Urinary bladder (tissue), 4 donors: ENCODE measurements around the gene MCC. TPM values are rescaled to one million over a fixed set of nuclear protein-coding genes. Genes with fewer than 3 reads are reported as not detected.

Experiments
- DNase-seq: peaks from one replicate; pipeline ENCODE4 v3.0.0-alpha.2; 2015; ENCODE audit errors: extremely low spot score
- H3K27ac ChIP-seq: one replicate; pipeline ENCODE4 v1.5.1; 2013; ENCODE audit warnings: low read depth, mild to moderate bottlenecking, moderate library complexity
- H3K36me3 ChIP-seq: one replicate; pipeline ENCODE4 v1.6.1; 2013; ENCODE audit warnings: mild to moderate bottlenecking, moderate library complexity; ENCODE audit not compliant: insufficient read depth
- H3K4me1 ChIP-seq: one replicate; pipeline ENCODE4 v1.6.1; 2013; ENCODE audit warnings: mild to moderate bottlenecking, moderate library complexity; ENCODE audit not compliant: insufficient read depth
- H3K4me3 ChIP-seq: one replicate; pipeline ENCODE4 v1.5.1; 2013; ENCODE audit warnings: low read depth, low read length
- WGBS: extraction: QIAGEN DNeasy Blood & Tissue Kit; methylation state at CpG from one replicate; pipeline ENCODE4 v1.1.7; 2013; 5-methylcytosine and 5-hydroxymethylcytosine counted together
- polyA plus RNA-seq: library from polyadenylated mRNA; stranded (reverse); fragments of 200-250 nt; gene quantifications from one replicate; pipeline ENCODE4 v1.2.3, GENCODE V29; 2013
- total RNA-seq: library from RNA; depleted of rRNA; stranded (reverse); fragments of >200 nt; gene quantifications from one replicate; pipeline ENCODE4 v1.2.3, GENCODE V29; 2014
- donor health status: healthy with polysubstance abuse.
- donor health status: healthy.

The MCC gene
- total RNA-seq (60.7 TPM), polyA plus RNA-seq (17.2 TPM)

DNA sequence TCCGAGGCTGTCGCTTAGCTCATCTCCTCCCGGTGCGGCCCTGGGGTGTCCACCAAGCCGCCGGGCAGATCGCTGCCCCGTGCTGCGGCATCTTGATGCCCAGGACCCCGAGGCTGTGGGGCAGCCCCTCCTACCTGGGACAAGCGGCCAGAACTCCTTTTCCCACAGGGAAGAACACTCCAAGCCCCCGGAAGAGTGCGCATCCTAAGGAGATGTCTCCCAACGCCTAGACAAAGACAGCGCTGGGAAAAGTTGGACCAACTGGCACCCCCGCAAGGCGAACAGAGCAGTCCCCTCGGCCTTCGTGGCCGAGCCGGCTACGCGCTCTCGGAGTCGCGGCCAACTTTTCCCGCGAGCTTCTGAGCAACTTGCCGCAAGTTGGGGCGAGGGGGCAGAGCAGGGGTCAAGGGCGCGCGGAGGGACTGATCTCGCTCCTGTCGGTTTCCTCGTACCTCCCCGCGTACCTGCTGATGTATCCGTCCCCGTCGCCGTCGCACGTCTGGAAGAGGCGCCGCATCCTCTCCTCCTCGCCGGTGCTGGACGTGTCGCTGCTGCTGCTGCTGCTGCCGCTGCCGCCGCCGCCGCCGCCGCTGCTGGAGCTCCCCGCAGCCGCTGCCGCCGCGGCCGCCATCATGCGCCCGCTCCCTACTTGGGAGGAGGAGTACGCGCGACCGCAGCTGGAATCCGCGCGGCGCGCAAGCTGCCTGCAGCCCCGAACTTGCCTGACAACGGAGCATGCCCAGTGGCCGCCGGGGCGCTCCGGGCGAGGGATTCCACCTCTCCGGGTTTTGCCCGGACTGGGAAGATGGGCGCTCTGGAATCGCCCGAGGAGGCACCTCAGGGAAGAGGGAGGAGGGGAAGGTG, at the start of gene MCC:
MCC (minus strand) TSS at position 673 of the 864 bp plus-strand sequence.
- Histone ChIP-seq H3K27ac (peak within 1 kb of the TSS; percentile 61), H3K4me1 (no peaks in the 10 kb centered on the region), H3K4me3 (peak within 1 kb of the TSS; percentile 66), H3K36me3 (no peaks in the 10 kb centered on the region)
- under 1% methylated on average over 86 of the region's 86 CpGs for WGBS
- DNase-seq, result no peak

DNA sequence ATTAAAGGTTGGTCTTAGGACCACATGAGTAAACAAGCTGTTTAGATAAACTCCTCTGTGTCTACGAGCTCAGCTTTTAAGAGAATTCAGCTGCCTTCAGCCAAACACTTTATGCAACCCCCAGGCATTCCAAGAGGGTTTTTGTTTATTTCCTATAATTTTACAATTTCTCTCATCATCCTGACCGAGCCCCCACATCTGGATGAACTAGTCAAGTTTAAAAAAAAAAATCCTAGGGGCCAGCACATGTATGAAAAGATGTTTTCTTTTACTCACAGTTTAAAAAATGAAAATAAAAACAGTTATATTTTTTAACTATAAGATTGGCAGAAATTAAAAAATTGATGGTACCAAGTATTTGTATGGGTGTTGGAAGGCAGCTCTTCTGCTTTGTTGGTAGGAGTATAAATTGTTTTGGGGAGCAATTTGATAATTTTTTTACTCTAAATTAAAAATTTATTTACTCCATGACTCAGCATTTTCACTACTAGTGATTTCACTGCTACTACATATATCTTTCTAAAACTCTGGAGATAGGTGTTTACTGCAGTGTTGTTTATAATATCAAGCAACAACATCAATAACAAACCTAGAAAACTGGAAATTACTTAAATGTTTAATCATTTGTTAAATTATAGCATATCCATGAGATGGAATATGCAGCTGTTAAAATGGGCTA, 43.4 kb upstream of the MCC start:
- Histone ChIP-seq H3K36me3 (no peaks in the 10 kb centered on the region), H3K27ac (no peak overlapping the region), H3K4me3 (no peak overlapping the region), H3K4me1 (no peaks in the 10 kb centered on the region)
- WGBS, result 91% methylated on average over 2 of the region's 2 CpGs
- DNase-seq, result no peak

DNA sequence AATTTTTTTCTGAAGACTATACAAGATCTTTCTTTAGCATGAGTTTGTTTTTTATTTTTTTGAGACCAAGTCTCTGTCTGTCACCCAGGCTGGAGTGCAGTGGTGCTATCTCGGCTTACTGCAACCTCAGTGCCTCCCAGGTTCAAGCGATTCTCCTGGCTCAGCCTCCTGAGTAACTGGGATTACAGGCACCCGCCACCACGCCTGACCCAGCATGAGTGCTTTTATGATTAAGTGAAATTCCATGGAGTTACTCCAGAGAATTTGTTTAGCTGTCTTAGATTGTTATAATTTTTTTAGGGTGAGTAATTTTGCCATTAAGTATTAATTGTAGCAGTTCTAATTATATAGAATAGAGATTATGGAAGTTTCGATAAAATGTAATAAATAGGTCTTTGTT, 39.5 kb upstream of the MCC start:
- no peak for DNase-seq
- 94% methylated on average over 5 of the region's 5 CpGs for WGBS

DNA sequence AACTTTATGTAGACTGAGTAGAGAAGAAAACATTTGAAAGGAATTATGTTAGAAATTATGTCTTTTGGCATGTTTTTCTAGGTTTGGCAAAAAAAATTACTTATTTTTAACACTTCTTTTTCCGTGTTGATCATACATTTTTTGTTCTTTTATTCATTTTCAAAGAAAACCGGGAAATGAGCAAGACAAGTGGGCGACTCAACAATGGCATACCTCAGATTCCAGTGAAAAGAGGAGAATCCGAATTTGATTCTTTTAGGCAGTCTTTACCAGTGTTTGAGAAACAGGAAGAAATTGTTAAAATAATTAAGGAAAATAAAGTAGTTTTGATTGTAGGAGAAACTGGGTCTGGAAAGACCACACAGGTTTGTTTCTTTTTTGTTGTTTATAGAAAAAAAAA, 38.2 kb upstream of the MCC start:
- 90% methylated on average over 4 of the region's 4 CpGs for WGBS
- Histone ChIP-seq H3K4me1 (no peaks in the 10 kb centered on the region), H3K4me3 (no peak overlapping the region), H3K27ac (no peak overlapping the region), H3K36me3 (no peaks in the 10 kb centered on the region)
- no peak for DNase-seq

More for the DNA sequence above, 39.5 kb upstream of the MCC start:
- Histone ChIP-seq H3K36me3 (no peaks in the 10 kb centered on the region), H3K4me1 (no peaks in the 10 kb centered on the region), H3K27ac (no peak overlapping the region), H3K4me3 (no peak overlapping the region)

DNA sequence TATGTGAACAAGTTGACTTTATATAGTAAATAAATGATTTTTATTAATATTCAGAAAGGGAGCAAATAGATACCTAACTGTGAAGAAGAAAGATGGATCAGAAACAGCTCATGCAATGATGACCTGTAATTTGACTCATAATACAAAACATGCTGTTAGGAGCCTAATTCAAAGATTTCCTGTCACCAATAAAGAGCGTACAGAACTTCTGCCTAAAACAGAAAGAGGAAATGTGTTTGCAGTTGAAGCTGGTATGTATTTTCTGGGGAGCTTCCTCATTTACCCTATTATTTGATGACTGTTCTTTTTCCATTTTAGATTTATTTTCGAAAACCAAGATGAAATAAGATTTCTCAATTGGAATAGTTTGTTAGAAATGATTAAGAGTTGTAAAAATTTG, 36.7 kb upstream of the MCC start:
- Histone ChIP-seq H3K4me1 (no peaks in the 10 kb centered on the region), H3K4me3 (no peak overlapping the region), H3K27ac (no peak overlapping the region), H3K36me3 (no peaks in the 10 kb centered on the region)
- DNase-seq, result no peak
- 82% methylated on average over 2 of the region's 2 CpGs for WGBS

DNA sequence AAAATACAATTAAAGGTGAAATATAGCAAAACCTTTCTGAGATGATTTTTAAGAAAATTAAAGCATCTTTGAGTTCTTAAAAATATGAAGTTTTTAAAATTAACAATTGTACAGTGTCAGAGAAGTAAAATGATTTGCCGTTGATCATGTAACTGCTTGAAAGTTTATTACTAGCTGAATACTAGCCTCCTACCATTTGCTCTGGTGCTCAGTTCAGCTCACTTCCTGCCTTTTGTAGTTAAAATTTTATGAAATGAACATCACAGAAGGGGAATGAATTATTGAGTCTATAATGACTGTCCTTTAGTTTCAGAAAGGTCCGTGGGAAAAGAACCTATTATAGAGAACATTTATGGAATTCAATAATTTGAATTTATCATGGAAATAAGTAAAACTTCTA, 34.9 kb upstream of the MCC start:
- WGBS, result 80% methylated on average over 2 of the region's 2 CpGs
- DNase-seq, result no peak
- Histone ChIP-seq H3K4me3 (no peak overlapping the region), H3K4me1 (no peaks in the 10 kb centered on the region), H3K36me3 (no peaks in the 10 kb centered on the region), H3K27ac (no peak overlapping the region)

DNA sequence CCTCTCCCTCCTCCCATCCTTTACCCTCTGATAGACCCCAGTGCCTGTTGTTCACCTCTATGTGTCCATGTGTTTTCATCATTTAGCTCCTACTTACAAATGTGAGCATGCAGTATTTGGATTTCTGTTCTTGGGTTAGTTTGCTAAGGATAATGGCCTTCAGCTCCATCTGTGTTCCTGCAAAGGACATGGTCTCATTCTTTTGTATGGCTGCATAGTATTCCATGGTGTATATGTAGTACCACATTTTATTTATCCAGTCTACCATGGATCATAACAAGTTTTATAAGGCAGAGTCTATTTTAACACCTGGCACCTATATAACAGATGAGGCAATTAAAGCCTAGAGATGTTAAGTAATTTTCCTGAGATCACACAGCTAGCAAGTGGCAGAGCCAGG, 32.6 kb upstream of the MCC start:
- Histone ChIP-seq H3K36me3 (no peaks in the 10 kb centered on the region), H3K4me3 (no peak overlapping the region), H3K27ac (no peak overlapping the region), H3K4me1 (no peaks in the 10 kb centered on the region)
- DNase-seq, result no peak

DNA sequence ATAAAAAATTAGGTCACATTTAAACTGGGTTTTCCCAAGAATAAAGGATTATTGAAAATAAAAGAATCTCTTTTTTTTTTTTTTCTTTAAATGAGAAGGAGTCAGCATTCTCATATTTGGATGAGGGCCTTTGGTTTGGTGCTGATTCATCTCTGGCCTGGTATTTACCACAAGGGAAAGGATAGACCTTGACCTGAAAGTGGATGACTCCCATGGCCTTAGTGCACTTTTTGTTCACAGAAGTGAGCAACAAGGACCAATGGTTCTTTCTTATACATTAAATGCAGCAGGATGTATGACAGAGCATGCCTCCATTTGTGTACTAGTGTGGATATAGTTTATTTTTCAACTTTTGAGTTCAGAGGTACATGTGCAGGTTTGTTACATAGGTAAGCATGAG, 32.2 kb upstream of the MCC start:
- DNase-seq, result no peak
- Histone ChIP-seq H3K4me1 (no peaks in the 10 kb centered on the region), H3K36me3 (no peaks in the 10 kb centered on the region), H3K27ac (no peak overlapping the region), H3K4me3 (no peak overlapping the region)

DNA sequence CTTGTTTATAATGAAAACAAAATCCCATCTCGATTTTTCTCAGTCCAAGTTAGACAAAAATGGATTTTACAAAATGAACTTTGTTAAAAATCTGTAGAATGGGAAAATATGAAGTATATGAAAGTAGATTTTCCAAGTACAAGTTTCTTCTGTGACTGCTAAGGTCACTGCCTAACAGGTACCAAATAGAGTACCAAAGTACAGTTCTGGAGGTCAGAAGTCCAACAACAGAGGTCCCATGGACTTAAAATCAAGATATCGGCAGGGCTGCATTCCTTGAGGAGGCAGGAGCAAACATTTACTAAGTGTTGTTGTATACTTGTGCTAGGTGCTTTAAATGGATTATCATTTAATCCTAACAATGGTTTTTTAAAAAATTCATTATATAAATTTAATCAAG, 31.2 kb upstream of the MCC start:
- H3K4me3 ChIP-seq, result no peak overlapping the region
- no peaks in the 10 kb centered on the region for H3K36me3 ChIP-seq
- H3K27ac ChIP-seq, result no peak overlapping the region
- H3K4me1 ChIP-seq, result no peaks in the 10 kb centered on the region
- 78% methylated on average over 2 of the region's 2 CpGs for WGBS
- DNase-seq, result no peak

DNA sequence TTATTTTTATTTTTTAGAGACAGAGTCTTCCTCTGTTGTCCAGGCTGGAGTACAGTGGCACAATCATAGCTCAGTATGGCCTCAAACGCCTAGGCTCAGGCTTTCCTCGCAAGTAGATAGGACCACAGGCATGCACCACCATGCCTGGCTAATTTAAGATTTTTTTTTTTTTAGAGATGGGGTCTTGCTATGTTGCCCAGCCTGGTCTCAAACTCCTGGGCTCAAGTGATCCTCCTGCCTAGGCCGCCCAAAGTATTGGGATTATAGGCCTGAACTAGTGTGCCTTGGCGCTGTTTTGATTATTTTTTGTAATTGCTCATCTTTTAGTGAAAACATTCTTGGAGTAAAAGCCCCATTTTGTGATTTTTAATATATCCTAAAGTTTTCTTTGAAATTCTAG, 30.6 kb upstream of the MCC start:
- Histone ChIP-seq H3K4me3 (no peak overlapping the region), H3K27ac (no peak overlapping the region), H3K36me3 (no peaks in the 10 kb centered on the region), H3K4me1 (no peaks in the 10 kb centered on the region)
- 99% methylated on average over 4 of the region's 4 CpGs for WGBS
- no peak for DNase-seq

DNA sequence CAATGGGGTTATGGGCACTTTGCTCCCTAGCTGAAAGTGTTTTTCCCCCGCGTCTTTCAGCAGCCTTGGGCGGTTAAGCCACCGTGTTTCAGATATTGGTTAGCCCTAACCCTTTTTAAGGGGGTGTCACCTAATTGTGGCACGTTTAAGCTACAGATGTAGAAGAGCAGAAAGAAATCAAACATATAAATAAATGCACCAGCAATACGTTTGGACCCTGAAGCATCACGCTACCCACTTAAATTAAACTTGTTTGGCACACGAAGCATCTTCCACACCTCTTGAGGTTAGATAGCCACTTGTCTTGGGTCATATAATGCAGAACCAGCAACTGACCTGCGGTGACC, 26.0 kb upstream of the MCC start:
- Histone ChIP-seq H3K4me3 (peak overlapping the region; percentile 82), H3K36me3 (no peaks in the 10 kb centered on the region), H3K27ac (peak overlapping the region; percentile 95), H3K4me1 (no peaks in the 10 kb centered on the region)
- WGBS, result 7% methylated on average over 9 of the region's 9 CpGs
- DNase-seq, result no peak

DNA sequence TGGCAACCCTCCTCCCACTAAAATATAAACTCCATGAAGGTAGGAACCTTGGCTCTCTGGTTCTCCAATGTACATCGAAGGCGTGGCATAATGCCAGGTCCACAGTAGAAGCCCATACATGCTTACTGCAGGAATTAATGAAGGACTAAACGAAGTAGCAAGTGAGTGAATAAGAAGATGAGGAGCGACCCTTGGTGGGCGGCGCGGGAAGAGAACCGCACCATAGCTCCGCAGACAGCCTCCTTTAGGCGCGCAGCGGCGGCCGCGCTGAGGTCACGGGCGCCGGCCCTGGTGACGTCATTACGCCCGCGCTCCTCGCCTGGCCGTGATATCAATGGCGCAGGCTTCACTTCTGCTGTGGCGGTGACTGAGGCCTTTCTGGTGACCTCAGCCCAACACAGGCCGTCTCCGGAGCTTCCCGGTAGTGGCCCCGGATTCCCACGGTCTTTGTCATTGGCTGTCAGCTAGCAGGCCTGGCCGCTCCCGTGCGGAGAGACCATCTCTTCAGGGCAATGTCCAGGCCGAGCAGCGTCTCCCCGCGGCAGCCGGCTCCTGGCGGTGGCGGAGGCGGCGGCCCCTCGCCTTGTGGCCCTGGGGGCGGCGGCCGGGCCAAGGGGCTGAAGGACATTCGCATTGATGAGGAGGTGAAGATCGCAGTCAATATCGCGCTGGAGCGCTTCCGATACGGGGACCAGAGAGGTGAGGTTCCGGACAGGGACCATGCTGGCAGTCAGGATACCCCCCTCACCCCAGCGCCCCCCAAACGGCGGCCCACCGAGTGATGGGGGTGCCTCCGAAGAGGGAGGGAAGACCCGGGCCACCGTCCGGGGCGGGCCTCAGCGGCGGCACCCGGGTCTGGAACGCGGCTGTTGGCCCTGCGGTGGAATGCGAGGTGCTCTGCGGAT, 25.4 kb upstream of the MCC start, which contains the start of gene YTHDC2:
YTHDC2 (plus strand) TSS at position 311 of the 905 bp plus-strand sequence; CDS start at position 513, 202 bp downstream.
- H3K4me3 ChIP-seq, result peak within 1 kb of the TSS; percentile 82

DNA sequence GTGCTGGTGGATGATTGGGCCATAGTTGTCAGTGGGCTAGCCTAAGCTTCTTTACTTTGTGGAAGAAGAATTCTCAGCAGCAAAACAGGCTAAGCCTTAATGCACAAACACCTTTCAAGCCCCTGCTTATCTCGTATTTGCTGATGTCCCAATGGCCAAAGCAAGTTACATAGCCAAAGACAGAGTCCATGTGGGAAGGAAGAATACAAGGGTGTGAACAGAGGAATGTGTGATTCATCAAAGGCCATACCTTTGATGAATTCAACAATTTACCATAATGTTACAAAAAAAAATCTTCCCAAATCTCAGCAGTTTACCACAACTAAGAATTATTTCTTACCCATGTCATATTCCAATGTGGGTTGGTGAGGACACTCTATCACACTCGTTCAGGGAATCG, 24.1 kb upstream of the MCC start:
- Histone ChIP-seq H3K4me3 (no peak overlapping the region), H3K27ac (no peak overlapping the region), H3K36me3 (no peaks in the 10 kb centered on the region), H3K4me1 (no peaks in the 10 kb centered on the region)
- WGBS, result 96% methylated on average over 3 of the region's 3 CpGs
- DNase-seq, result no peak

More for the DNA sequence above, 25.4 kb upstream of the MCC start, which contains the start of gene YTHDC2:
- WGBS, result under 1% methylated on average over 72 of the region's 72 CpGs
- Histone ChIP-seq H3K36me3 (no peaks in the 10 kb centered on the region), H3K27ac (peak within 1 kb of the TSS; percentile 95), H3K4me1 (no peaks in the 10 kb centered on the region)
- peak; percentile 46 for DNase-seq
